ENCODE results near the gene OR51E2. TPM values are rescaled to one million over a fixed set of nuclear protein-coding genes. Genes with fewer than 3 reads are reported as not detected.

Gene OR51E2
- total RNA-seq, 1 experiment from 2014 or later = not detected

GRCh38 chr11:4642043-4642442 is 55.6 kb downstream of the OR51E2 start:
- TF ChIP-seq CTCF (conservative IDR thresholded peaks at IDR 0.05) = no peak
- no peak overlapping the region for H3K4me3 Mint-ChIP-seq
- DNase-seq = no peak
- Histone ChIP-seq H4K91ac (ENCODE audit: insufficient read length, low read depth, low read length) (no peak overlapping the region), H3K23me2 (ENCODE audit: insufficient read length, low read depth, low read length, poor library complexity, severe bottlenecking) (no peaks in the 10 kb centered on the region), H2BK120ac (ENCODE audit: low read depth, low read length, poor library complexity, severe bottlenecking) (no peak overlapping the region), H2AFZ (ENCODE audit: low read length) (no peak overlapping the region), H3K79me2 (ENCODE audit: insufficient read depth, low read length) (no peaks in the 10 kb centered on the region), H2BK15ac (ENCODE audit: low read depth, low read length) (no peak overlapping the region), H3K4ac (ENCODE audit: low read depth, low read length) (no peak overlapping the region), H3K14ac (ENCODE audit: insufficient read depth, low read length) (no peak overlapping the region), H4K5ac (ENCODE audit: insufficient read length, low read depth, low read length) (no peak overlapping the region), H3K18ac (ENCODE audit: insufficient read length, low read depth, low read length) (no peak overlapping the region), H2AK5ac (ENCODE audit: insufficient read length, low read length) (no peak overlapping the region), H3K4me1 (ENCODE audit: insufficient read depth, low read length) (no peaks in the 10 kb centered on the region), H3K23ac (ENCODE audit: insufficient read length, low read depth, low read length) (no peak overlapping the region), H3K4me2 (ENCODE audit: insufficient read depth, insufficient read length, low read length) (no peak overlapping the region), H3K9me3 (ENCODE audit: control insufficient read depth, low read depth, low read length) (no peaks in the 10 kb centered on the region), H3K27me3 (ENCODE audit: insufficient read depth, low read length) (no peaks in the 10 kb centered on the region), H4K20me1 (ENCODE audit: control insufficient read depth, insufficient read depth, insufficient read length) (no peaks in the 10 kb centered on the region), H3K79me1 (ENCODE audit: insufficient read depth, low read depth, low read length, poor library complexity, severe bottlenecking) (no peaks in the 10 kb centered on the region), H3K27ac (ENCODE audit: insufficient read length, low read depth, low read length) (no peak overlapping the region), H3K56ac (ENCODE audit: insufficient read length, low read depth, low read length) (no peak overlapping the region), H3T11ph (ENCODE audit: low read length) (no peak overlapping the region), H2BK5ac (ENCODE audit: insufficient read length, low read length) (no peak overlapping the region), H4K8ac (replicated peaks; ENCODE audit: insufficient read length, low read depth, low read length) (no peak overlapping the region), H3K9ac (ENCODE audit: extremely low read depth, insufficient read length, low read length) (no peak overlapping the region), H2BK12ac (ENCODE audit: insufficient read length, low read depth, low read length) (no peak overlapping the region), H2BK20ac (ENCODE audit: low read depth, low read length, poor library complexity, severe bottlenecking) (no peak overlapping the region)
- peaks cover 3 to 11% of the 10 kb centered on the region in 2 experiments; a peak in 3 of 4 replicates for H3K4me1 Mint-ChIP-seq
- H3K27me3 Mint-ChIP-seq (ENCODE audit: low read depth) = peaks cover 1% of the 10 kb centered on the region
- H3K36me3 Mint-ChIP-seq (ENCODE audit: insufficient read depth in 1 of 3, low read depth in 3 of 3) = no peaks in the 10 kb centered on the region
- no peak overlapping the region for H3K27ac Mint-ChIP-seq
- H3K9me3 Mint-ChIP-seq = no peaks in the 10 kb centered on the region
- WGBS (ENCODE audit: extremely low coverage, insufficient read length, low lambda C conversion rate) = no CpG with 5 or more reads among the region's 7 CpGs
